SU-DHL-6 (cell line): Measurements from ENCODE around the gene MAGI3.

ENCODE experiments used
- H2AFZ ChIP-seq: fragments of 200-600 bp; sonication (generic); 2 replicates; pipeline ENCODE4 v1.6.1; 2014; ENCODE audit warnings: low read depth, mild to moderate bottlenecking, moderate library complexity, mixed read lengths, antibody characterized with exemption, low read length; ENCODE audit not compliant: severe bottlenecking
- H3F3A ChIP-seq: fragments of 200-600 bp; shearing (Covaris generic); 2 replicates; pipeline ENCODE4 v1.6.0; 2016; ENCODE audit warnings: antibody characterized with exemption, mild to moderate bottlenecking; ENCODE audit not compliant: insufficient read depth
- H3K27ac ChIP-seq: fragments of 200-600 bp; sonication (generic); 2 replicates; pipeline ENCODE4 v1.5.1; 2016; ENCODE audit warnings: low read depth, mild to moderate bottlenecking, low read length, moderate library complexity, mixed read lengths
- H3K27me3 ChIP-seq: fragments of 200-600 bp; sonication (generic), shearing (Covaris generic); 2 replicates; pipeline ENCODE4 v1.6.0; 2014; ENCODE audit warnings: mild to moderate bottlenecking, low read length
- H3K36me3 ChIP-seq: fragments of 200-600 bp; sonication (generic); 2 replicates; pipeline ENCODE4 v1.6.1; 2014; ENCODE audit warnings: mild to moderate bottlenecking, low read length, mixed read lengths
- H3K4me2 ChIP-seq: fragments of 300-600, 200-600 bp; shearing (Covaris generic), sonication (generic); 2 replicates; pipeline ENCODE4 v1.6.0; 2014; ENCODE audit warnings: low read length, low read depth, mild to moderate bottlenecking; ENCODE audit not compliant: poor library complexity, severe bottlenecking
- H3K4me3 ChIP-seq: fragments of 200-600 bp; sonication (generic); 2 replicates; pipeline ENCODE4 v1.5.1; 2014; ENCODE audit warnings: antibody characterized with exemption, low read length, mild to moderate bottlenecking, mixed read lengths; ENCODE audit not compliant: insufficient read depth, poor library complexity, severe bottlenecking
- H3K79me2 ChIP-seq: fragments of 200-600 bp; sonication (generic); 2 replicates; pipeline ENCODE4 v1.6.1; 2014; ENCODE audit warnings: mild to moderate bottlenecking, low read length, moderate library complexity; ENCODE audit not compliant: insufficient read depth
- H3K9ac ChIP-seq: fragments of 200-600 bp; sonication (generic); 2 replicates; pipeline ENCODE4 v1.7.0; 2014; ENCODE audit warnings: mild to moderate bottlenecking, low read length
- H3K9me2 ChIP-seq: fragments of 200-600 bp; sonication (generic); replicated peaks from 2 replicates; pipeline ENCODE4 v1.6.1; 2014; ENCODE audit warnings: low read length; ENCODE audit not compliant: insufficient read depth
- H3K9me3 ChIP-seq: fragments of 200-600 bp; sonication (generic); 2 replicates; pipeline ENCODE4 v1.6.1; 2014; ENCODE audit warnings: low read length, mixed read lengths; ENCODE audit not compliant: insufficient read depth
- H4K20me1 ChIP-seq: fragments of 200-600 bp; sonication (generic); 2 replicates; pipeline ENCODE4 v1.6.1; 2014; ENCODE audit warnings: low read depth, mild to moderate bottlenecking, antibody characterized with exemption, low read length, moderate library complexity, mixed read lengths
- EZH2phosphoT487 ChIP-seq: fragments of 200-600 bp; sonication (generic), shearing (Covaris generic); conservative IDR thresholded peaks from 2 replicates; pipeline ENCODE4 v1.6.1; 2018; ENCODE audit warnings: mild to moderate bottlenecking, antibody characterized with exemption, low read length, moderate library complexity, mixed read lengths
- TF ChIP-seq, protein P1 (sequence below): fragments of 200-600 bp; sonication (generic); IDR thresholded peaks from one replicate; pipeline ENCODE4 v1.5.1; 2017; ENCODE audit warnings: antibody characterized with exemption, mild to moderate bottlenecking, low read length, moderate library complexity; ENCODE audit not compliant: insufficient read depth, poor library complexity, severe bottlenecking

The MAGI3 gene

DNA sequence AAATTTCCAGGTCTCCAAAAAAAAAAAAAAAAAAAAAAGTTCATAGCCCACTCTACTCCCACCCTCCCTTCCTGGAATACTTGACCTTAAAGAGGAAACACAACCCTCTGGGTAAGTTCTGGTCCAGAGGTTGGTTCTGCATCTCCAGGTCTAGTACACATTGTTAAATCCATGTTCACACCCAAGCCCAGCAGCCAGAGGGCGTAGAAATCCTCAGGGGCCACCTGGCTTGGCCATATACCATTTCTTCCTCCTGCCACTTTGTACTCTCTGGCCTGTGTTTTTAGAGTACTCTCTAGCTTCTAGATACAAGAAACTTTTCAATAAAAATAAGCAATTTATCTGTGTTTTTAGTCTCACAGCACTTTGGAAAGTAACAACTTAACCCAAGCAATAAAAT lies 279.7 kb downstream of the MAGI3 start:
- Histone ChIP-seq H3K9ac (no peak overlapping the region), H3K4me3 (no peak overlapping the region), H4K20me1 (no peaks in the 10 kb centered on the region), H3K36me3 (no peaks in the 10 kb centered on the region), H3K27ac (no peak overlapping the region), H2AFZ (no peak overlapping the region), H3K4me2 (no peak overlapping the region), H3F3A (no peaks in the 10 kb centered on the region), H3K9me2 (no peaks in the 10 kb centered on the region), H3K79me2 (no peaks in the 10 kb centered on the region), H3K27me3 (no peaks in the 10 kb centered on the region), H3K9me3 (no peaks in the 10 kb centered on the region)
- TF ChIP-seq, protein P1, sequence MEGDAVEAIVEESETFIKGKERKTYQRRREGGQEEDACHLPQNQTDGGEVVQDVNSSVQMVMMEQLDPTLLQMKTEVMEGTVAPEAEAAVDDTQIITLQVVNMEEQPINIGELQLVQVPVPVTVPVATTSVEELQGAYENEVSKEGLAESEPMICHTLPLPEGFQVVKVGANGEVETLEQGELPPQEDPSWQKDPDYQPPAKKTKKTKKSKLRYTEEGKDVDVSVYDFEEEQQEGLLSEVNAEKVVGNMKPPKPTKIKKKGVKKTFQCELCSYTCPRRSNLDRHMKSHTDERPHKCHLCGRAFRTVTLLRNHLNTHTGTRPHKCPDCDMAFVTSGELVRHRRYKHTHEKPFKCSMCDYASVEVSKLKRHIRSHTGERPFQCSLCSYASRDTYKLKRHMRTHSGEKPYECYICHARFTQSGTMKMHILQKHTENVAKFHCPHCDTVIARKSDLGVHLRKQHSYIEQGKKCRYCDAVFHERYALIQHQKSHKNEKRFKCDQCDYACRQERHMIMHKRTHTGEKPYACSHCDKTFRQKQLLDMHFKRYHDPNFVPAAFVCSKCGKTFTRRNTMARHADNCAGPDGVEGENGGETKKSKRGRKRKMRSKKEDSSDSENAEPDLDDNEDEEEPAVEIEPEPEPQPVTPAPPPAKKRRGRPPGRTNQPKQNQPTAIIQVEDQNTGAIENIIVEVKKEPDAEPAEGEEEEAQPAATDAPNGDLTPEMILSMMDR: no peak
- no peak for TF ChIP-seq EZH2phosphoT487

DNA sequence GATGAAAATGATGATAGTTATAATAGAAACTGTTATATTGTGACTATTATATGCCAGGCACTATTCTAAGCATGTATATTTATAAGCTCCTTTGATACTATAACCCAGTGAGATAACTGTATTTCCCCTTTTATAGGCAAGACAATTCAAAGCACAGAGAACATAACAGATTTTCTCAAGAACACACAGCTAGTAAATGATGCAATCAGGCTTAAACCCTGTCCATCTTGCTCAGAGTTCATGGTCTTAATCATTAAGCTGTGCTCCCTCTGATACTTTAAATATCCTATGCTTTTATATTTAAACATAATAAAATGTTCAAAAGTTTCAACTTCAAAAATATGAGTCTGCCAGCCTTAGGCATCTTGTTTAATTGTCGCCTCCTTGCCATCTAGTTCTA lies 280.3 kb downstream of the MAGI3 start:
- no peaks in the 10 kb centered on the region for H4K20me1 ChIP-seq
- H3K36me3 ChIP-seq: no peaks in the 10 kb centered on the region
- H3K9me3 ChIP-seq: no peaks in the 10 kb centered on the region
- H3K27ac ChIP-seq: no peak overlapping the region
- no peak overlapping the region for H2AFZ ChIP-seq
- H3K4me3 ChIP-seq: no peak overlapping the region
- TF ChIP-seq EZH2phosphoT487: no peak
- TF ChIP-seq, protein P1: no peak
- H3K27me3 ChIP-seq: no peaks in the 10 kb centered on the region
- H3K4me2 ChIP-seq: no peak overlapping the region
- H3K9ac ChIP-seq: no peak overlapping the region
- H3K79me2 ChIP-seq: no peaks in the 10 kb centered on the region
- H3K9me2 ChIP-seq: no peaks in the 10 kb centered on the region
- no peaks in the 10 kb centered on the region for H3F3A ChIP-seq

DNA sequence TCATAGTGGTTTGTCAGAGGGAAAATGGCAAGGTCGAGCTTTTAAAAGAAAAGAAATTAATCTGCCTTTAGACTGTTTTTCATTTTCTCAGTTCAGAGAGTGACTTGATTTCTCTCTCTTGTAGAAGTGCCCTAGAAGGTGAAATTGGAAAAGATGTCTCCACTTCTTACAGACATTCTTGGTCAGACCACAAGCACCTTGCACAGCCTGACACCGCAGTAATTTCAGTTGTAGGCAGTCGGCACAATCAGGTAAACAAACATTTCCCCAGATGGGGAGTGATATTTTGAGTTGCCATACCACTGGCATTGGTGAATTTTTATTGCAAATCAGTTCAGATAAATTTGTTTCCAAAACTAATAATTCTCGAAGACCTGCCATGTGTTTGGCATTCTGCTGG lies 282.2 kb downstream of the MAGI3 start:
- Histone ChIP-seq H3F3A (no peaks in the 10 kb centered on the region), H3K9me2 (no peaks in the 10 kb centered on the region), H3K9ac (no peak overlapping the region), H3K9me3 (no peaks in the 10 kb centered on the region), H3K36me3 (no peaks in the 10 kb centered on the region), H3K4me3 (no peak overlapping the region), H3K79me2 (no peaks in the 10 kb centered on the region), H3K27me3 (no peaks in the 10 kb centered on the region), H3K4me2 (no peak overlapping the region), H2AFZ (no peak overlapping the region), H4K20me1 (no peaks in the 10 kb centered on the region), H3K27ac (no peak overlapping the region)
- TF ChIP-seq, protein P1: no peak
- no peak for TF ChIP-seq EZH2phosphoT487

DNA sequence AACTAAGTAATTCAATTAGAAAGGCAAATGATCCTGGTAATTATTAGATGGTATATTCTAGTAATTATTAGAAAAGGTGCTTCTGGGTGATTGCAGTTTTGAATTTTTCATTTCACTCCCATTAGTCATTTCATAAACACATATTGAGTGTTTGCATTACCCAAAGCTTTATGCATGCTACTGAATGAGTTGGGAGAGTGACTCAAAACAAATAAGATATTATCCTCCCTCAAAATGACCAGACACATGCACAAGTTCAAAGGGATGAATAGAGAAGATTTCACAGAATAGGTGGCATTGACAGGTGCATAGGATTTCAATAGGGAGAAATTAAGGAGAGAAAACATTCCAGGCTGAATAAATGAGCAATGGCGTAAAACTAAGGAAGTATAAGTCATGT lies 284.3 kb downstream of the MAGI3 start:
- H3K9me3 ChIP-seq: no peaks in the 10 kb centered on the region
- no peak overlapping the region for H3K27ac ChIP-seq
- H3K36me3 ChIP-seq: no peaks in the 10 kb centered on the region
- H3K4me3 ChIP-seq: no peak overlapping the region
- H3K9me2 ChIP-seq: no peaks in the 10 kb centered on the region
- 0 out of 2 replicates have a peak, but pooled peaks cover 6% of the 10 kb centered on the region for H3F3A ChIP-seq
- TF ChIP-seq, protein P1: no peak
- TF ChIP-seq EZH2phosphoT487: no peak
- H3K4me2 ChIP-seq: no peak overlapping the region
- no peak overlapping the region for H2AFZ ChIP-seq
- no peaks in the 10 kb centered on the region for H3K27me3 ChIP-seq
- H4K20me1 ChIP-seq: no peaks in the 10 kb centered on the region
- no peak overlapping the region for H3K9ac ChIP-seq
- no peaks in the 10 kb centered on the region for H3K79me2 ChIP-seq
